Kasumi-1 (cell line): ENCODE results near the gene PDE8A.

Experiments used
- DNase-seq, 2 experiments: peaks; one replicate each; lab custom pipeline; 2025; lab: John Stamatoyannopoulos, UW

The PDE8A gene

GRCh38 chr15:84981711-84982300 lies at the start of gene PDE8A:
Gene PDE8A (plus strand): TSS chr15:84981856. CDS start chr15:84982163, 307 bp downstream.
- DNase-seq, result no peak

GRCh38 chr15:84934942-84935729 lies 46.5 kb upstream of the PDE8A start:
- DNase-seq, result no peak

GRCh38 chr15:84937144-84937543 lies 44.5 kb upstream of the PDE8A start:
- DNase-seq, result peak in 1 of 2 experiments; percentile 7

GRCh38 chr15:84938726-84939125 lies 42.9 kb upstream of the PDE8A start:
- no peak for DNase-seq

GRCh38 chr15:84940399-84940798 lies 41.3 kb upstream of the PDE8A start:
- no peak for DNase-seq

- DNase-seq, result no peak
These were observed 39.2 kb upstream of the PDE8A start for GRCh38 chr15:84942456-84942855.

GRCh38 chr15:84944311-84944710 lies 37.3 kb upstream of the PDE8A start:
- DNase-seq, result no peak

GRCh38 chr15:84944861-84945260 lies 36.8 kb upstream of the PDE8A start:
- DNase-seq, result no peak

- DNase-seq, result no peak
These were observed 34.7 kb upstream of the PDE8A start for GRCh38 chr15:84946772-84947489.

- DNase-seq, result no peak
These were observed 33.5 kb upstream of the PDE8A start for GRCh38 chr15:84947947-84948830.

- DNase-seq, result no peak
These were observed 32.6 kb upstream of the PDE8A start for GRCh38 chr15:84949043-84949442.

GRCh38 chr15:84949845-84950569 lies 31.6 kb upstream of the PDE8A start:
- no peak for DNase-seq

GRCh38 chr15:84950570-84951111 lies 31.0 kb upstream of the PDE8A start:
- no peak for DNase-seq

GRCh38 chr15:84951736-84952135 lies 29.9 kb upstream of the PDE8A start:
- no peak for DNase-seq

GRCh38 chr15:84953136-84953535 lies 28.5 kb upstream of the PDE8A start:
- DNase-seq, result no peak

- no peak for DNase-seq
These were observed 27.9 kb upstream of the PDE8A start for GRCh38 chr15:84953726-84954125.

- peak; percentile 35 to 57 for DNase-seq
These were observed 26.4 kb upstream of the PDE8A start for GRCh38 chr15:84955089-84955848.

GRCh38 chr15:84956199-84956598 lies 25.5 kb upstream of the PDE8A start:
- DNase-seq, result no peak

- no peak for DNase-seq
These were observed 21.1 kb upstream of the PDE8A start for GRCh38 chr15:84960391-84961113.

- no peak for DNase-seq
These were observed 20.6 kb upstream of the PDE8A start for GRCh38 chr15:84961114-84961452.
